Measurements from ENCODE around the gene PLPP1.

Gene PLPP1

GRCh38 chr5:55377810-55378209 is 157.0 kb downstream of the PLPP1 start:
- no peak for TF ChIP-seq CTCF (IDR thresholded peaks at IDR 0.05; ENCODE audit: extremely low read depth, insufficient read depth, missing control alignments)
- in situ Hi-C loops (cut with MboI; ENCODE audit: low pct_unique_long_range_greater_than_20kb, low sequenced_read_pairs, unreplicated experiment) = no loop called here
- no peak for DNase-seq (ENCODE audit: low spot score)
